ENCODE measurements around the gene TJP3. TPM values are rescaled to one million over a fixed set of nuclear protein-coding genes. Genes with fewer than 3 reads are reported as not detected.

Gene TJP3
- total RNA-seq, 4 donors from 2014 or later: 0.60 to 1.2 (median 0.88) TPM; not detected in 1

DNA sequence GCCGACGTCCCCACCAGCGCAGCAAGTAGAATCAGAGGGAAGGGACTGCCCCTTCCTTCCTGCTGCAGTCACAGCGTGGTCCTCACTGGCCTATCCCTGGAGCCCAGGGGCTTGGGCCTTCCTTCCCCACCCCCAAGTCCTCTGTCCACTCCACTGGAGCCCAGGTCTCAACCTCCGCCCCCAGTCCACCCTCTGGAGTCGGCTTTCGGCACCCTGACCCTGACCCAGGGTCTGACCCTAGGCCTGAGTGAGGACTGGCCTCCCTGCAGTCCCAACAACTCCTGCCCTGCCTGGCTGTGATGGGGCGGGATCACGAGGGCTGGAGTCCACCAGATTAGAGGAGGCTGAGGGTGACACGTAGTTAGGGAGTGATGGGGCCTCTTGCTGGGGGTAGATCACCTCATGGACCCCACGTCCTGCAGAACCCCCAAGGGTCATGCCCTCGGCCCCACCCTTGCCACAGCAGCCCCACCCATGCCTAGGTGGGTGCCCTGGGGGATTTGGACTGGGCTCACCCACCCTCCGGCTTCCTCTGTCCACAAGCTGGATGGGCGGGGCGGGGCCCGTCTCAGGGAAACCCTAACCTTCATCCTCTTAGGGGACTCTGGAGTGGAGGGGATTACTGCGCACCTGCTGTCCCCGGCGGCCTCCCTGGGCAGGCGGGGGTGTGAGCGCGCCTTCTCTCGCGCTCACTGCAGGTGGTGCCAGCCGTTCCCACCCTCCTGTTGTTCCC is 60.0 kb downstream of the TJP3 start:
- DNase-seq (ENCODE audit: low spot score) (no peak), ATAC-seq (ENCODE audit: low FRiP score) (no peak)
- TF ChIP-seq, protein P1, sequence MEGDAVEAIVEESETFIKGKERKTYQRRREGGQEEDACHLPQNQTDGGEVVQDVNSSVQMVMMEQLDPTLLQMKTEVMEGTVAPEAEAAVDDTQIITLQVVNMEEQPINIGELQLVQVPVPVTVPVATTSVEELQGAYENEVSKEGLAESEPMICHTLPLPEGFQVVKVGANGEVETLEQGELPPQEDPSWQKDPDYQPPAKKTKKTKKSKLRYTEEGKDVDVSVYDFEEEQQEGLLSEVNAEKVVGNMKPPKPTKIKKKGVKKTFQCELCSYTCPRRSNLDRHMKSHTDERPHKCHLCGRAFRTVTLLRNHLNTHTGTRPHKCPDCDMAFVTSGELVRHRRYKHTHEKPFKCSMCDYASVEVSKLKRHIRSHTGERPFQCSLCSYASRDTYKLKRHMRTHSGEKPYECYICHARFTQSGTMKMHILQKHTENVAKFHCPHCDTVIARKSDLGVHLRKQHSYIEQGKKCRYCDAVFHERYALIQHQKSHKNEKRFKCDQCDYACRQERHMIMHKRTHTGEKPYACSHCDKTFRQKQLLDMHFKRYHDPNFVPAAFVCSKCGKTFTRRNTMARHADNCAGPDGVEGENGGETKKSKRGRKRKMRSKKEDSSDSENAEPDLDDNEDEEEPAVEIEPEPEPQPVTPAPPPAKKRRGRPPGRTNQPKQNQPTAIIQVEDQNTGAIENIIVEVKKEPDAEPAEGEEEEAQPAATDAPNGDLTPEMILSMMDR (IDR thresholded peaks at IDR 0.05): no peak

DNA sequence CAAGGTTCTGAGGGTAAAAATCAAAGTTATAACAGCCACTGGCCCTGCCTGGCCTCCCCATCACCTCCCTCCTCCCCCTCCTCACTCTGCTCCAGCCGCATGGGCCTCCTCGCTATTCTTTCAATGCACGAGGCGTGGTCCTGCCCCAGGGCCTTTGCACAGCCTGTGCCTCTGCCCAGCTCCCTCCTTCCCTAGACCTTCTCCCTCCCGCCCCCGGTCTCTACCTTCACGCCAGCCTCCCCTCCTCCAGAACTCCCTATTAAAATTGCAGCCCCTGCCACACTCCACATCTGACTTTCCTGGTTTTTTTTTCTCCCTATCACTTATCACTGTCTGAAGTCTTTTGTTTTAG is 60.5 kb downstream of the TJP3 start:
- TF ChIP-seq, protein P1 (IDR thresholded peaks at IDR 0.05): no peak
- no peak for ATAC-seq (ENCODE audit: low FRiP score)
- DNase-seq (ENCODE audit: low spot score): no peak

DNA sequence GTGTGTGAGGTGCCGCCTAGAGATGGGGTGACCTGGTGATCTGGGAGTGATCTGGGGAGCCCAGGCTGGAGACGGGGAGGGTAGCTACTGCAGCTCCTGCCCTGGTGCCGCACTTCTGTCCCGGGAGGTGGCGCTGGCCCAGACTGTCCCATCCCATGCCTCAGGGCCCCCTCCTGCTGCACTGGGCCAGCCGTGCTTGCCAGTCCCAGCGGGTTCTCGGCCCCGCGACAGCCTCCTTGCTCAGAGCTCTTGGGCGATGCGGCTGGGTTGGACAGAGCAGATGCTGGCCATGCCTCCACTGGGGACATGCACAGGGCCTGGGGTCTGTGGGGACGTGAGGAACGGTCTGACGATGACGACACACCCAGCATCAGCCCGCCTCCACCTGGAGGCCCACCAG is 61.3 kb downstream of the TJP3 start:
- ATAC-seq (ENCODE audit: low FRiP score) (no peak), DNase-seq (ENCODE audit: low spot score) (no peak)
- TF ChIP-seq, protein P1 (IDR thresholded peaks at IDR 0.05): no peak

DNA sequence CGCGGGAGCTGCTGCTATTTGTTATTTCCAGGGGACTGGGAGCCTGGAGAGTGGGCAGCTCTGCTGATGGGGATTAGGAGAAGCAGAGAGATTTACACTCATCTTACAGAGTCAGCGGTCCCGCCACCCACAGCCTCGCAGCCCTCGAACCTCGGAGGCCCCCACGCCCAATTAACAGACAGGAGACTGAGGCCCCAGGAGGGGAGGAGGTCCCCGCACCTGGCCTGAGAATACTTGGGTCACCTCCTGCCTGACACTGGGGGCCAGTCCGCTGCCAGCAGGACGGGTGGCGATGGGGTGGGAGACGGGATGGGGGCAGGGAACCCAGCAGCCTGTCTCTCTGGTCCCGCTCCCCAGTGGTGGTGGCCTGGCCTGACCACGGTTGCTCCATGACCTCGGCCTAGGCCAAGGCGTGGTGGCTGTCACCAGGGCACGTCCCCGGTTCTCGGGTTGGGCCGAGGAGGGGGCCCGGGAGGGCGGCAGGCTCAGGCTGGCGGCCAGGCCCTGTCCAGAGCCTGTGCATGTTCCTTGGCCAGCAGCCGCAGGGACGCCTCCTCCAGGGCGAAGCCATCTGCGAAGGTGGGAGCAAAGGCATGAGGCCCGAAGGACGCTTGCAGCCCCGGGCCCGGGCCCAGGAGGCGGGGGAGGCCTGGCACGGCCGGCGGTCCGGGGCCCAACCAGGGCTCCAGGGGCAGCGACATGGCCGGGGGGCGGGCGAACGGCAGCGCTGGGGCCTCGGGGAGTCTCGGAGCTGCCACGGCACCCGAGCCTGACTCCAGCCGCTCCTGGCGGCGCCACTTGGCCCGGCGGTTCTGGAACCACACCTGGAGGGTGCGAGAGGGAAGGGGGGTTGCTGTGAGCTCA is 62.2 kb downstream of the TJP3 start:
- ATAC-seq (ENCODE audit: low FRiP score) (no peak), DNase-seq (ENCODE audit: low spot score) (no peak)
- TF ChIP-seq, protein P1 (IDR thresholded peaks at IDR 0.05): no peak

DNA sequence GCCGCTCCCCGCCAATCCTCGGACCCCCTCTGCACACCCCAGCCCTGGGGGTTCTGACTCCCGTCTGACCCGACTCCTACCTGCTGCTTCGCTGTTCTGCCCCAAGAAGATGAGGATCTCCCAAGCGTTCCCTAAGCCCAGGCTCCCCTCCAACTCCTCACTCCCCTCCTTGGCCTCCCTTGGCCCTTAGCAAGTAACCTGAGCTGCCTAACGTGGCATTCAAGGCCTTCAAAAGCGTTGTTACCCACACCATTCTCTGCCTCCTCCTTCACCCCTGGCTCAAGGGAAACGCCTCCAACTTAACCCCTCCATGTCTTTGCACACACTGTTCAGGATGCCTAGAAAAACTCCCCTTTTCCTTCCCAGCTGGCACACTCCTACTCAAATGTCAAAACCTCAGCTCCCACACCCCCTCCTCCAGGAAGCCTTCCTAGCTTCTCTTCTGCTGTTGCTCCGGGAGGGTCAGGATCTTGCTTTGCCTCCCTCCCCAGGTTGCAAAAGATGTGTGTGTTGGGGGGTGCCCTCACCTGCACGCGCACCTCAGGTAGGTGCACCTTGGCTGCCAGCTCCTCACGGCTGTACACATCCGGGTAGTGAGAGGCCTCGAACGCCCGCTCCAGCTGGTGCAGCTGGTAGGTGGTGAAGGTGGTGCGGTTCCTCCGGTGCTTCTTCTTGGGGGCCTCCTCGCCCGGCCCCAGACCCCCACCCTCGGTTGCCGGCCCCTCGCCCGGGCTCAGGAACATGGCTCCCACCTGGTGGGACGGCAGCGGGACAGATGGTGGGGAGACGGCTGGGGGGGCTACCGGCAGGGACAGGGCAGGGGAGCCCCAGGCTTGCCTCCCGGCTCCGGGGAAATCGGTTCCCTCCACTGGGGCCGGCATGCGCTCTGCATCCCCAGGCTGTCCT is 63.1 kb downstream of the TJP3 start:
- TF ChIP-seq, protein P1 (IDR thresholded peaks at IDR 0.05): no peak
- DNase-seq (ENCODE audit: low spot score): no peak
- no peak for ATAC-seq (ENCODE audit: low FRiP score)

DNA sequence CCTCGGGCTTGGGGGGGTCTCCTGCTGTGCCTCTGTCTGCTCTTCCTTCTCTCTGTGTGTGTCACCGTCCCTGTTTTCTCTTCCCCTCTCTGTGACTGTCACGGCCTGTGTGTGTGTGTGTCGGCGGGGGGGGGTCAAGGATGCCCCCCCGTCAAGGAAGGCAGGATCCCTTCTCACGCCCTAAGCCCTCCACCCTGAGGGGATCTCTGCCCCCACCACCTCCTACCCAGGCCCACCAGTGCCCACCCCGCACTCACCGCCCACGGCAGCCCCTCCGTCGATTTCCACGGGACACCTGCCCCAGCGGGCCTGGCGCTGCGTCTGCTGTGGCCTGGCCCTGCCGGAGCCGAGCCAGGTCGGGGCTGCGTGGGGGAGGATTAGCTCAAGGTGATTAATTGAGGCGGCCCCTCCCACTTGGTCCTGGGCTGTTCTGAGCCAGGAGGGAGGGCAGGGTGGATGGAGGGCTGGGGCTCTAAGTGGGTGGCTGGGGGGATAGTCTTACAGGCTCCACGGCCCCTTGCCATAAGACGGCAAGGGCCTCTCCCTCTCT is 63.8 kb downstream of the TJP3 start, which contains the start of gene RAX2:
Gene RAX2 (minus strand): TSS at position 323 of the 550 bp plus-strand sequence. CDS start 486 bp downstream, outside the sequence.
- peak; percentile 20 for ATAC-seq (ENCODE audit: low FRiP score)
- DNase-seq (ENCODE audit: low spot score): no peak
- TF ChIP-seq, protein P1 (IDR thresholded peaks at IDR 0.05): no peak

All from omental fat pad (tissue), 4 donors.